D341Med (cell line): ENCODE measurements around the gene FHDC1.

ENCODE experiments used
- DNase-seq: peaks from one replicate; pipeline ENCODE4 v3.0.0; 2012; ENCODE audit warnings: low spot score

Gene FHDC1

DNA sequence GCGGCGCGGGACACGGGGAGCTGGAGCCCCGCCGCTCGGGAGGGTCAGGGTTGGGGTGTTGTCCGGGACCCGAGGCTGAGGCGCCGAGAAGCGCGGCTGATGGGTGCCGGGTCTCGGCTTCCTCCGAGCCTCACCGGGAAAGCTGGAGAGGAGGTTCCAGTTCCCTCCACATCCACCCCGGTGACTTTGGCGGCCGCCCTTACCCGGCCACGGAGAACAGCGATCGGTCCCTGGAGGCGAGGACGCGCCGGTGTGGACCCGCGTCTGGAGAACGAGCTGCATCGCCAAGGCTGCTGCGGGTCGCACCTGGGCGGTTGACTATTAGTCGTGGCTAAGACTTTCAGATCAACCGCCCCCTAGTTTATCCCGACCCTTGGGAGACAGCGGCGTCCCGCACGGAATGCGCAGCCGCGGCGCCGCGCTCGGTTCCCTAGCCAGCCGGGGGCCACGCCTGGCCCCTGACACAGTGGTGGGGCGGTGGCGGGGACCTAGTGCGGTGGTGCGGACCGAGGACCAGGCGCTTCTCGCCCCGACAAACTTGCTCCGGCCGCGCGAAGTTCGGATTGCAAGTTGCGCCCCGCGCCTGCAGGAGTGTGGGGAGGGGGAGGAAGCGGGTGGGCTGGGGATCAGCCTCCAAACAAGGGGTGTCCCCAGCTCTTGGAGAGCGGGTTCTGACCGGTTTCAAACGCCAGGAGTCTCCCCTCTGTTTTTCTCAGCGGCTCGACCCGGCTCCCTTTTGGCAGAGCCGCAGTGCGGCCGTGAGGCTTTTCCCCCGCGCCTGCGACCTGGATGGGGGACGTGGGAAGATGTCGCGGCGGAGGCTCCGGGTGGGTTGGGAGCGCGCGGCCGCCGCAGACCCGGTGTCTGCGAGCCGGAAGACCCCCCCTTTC, 568 bp downstream of the FHDC1 start:
- peak; percentile 82 for DNase-seq

DNA sequence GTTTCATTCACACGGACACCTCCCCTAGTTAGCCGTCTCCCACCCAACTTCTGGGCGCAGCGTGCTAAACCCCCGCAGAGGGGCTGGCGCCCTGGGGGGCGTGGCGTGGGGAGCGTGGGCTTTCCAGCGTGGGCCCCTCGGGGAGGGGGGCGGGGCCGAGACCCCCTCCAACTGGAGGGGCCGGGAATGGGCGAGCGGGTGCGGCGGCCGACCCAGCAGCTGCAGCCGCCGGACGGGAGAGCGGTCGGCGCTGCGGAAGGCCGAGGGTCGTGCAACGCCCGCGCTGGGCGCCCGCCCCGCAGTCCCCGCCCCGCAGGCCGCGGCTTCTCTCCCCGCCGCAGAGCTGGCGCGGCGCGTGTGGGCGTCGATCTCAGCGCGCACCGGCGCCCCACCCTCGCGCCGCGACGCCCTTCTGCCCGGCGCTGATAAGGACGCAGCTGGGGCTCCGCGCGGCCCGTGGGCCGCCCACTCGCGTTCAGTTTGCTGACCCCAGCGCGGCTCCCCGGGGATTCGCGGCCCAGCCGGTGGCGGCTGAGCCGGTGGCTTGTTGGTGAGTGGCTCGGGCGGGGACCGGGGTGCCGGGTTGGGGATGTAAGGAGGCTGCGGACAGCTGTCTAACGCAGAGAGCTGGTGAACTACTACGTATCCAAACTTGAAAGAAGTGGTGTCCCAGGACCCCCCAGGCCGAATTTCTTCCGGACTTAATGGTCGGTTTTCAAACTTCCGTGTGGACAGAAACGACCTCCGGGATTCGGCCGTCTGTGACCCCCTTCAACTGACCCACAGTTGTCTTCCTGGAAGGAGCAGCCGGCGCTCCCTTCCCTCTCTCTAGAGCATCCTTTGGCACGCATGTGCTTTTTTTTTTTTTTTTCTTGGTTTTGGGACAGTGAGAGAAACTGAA, 1.5 kb downstream of the FHDC1 start:
- DNase-seq, result peak; percentile 81

DNA sequence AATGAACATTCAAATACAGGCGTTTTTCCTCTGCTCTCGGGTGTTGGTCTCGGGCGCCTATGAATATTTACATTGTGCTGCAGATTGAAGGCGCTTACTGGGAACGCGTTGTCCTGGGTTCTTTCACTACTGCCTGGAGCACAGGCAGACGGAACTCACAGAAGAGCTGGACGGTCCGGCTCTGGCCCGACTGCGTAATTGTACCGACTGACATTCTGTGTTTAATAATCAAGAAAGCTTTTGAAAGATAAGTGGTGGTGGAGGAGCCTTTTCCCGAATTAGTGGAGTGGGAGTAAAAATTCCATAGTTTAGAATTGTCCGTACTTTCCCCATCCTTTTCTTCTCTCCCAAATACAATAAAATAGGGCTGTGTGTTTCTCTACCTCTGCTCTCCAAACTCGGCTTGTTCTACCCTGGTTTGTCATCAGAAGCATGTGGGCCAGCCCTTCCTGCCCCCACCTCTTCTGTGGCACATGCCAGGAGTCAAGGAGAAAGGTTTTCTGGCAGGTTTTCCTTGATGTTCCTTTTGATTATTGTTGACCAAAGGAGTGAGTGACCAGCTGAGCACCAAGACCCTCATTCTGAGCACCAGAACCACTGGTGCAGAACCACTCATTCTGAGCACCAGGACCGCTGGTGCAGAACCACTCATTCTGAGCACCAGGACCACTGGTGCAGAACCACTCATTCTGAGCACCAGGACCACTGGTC, 2.3 kb downstream of the FHDC1 start:
- DNase-seq, result no peak

DNA sequence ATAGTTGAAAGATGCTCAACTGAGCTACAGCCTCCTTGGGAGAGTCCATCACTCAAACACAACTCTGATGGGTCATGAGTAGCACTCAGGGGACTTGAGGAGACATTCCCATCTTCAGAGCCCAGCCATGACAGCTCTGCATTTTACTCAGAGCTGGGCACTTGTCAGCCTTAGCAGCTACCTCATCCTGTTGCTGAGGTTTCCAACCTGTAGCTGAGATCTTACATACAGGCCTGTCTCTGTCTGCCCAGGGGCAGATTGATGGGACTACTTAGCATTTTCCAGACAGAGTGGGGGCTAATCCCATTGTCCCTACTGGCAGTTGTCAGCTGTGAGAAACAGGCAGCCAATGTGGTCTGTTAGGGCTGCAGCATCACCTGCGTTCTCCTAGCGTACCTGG, 3.5 kb downstream of the FHDC1 start:
- DNase-seq, result no peak

DNA sequence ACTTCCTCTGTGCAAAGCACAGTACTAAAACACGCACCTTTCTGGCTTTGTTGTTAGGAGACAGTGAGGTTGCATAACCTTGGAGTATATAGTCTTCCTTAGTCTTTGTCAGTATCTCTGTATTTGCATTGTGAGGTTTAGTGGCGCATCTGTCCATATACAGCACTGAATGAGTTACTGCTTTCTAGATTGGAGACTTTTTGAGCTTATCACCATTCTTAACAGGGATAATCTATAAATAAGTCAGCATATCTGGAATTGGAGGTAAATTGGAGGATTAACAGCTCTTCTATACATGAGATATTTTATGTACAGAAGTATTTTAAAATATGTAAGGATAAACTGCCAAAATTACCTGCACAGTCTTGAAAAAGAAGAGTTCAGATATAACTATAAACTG, 4.3 kb downstream of the FHDC1 start:
- no peak for DNase-seq

DNA sequence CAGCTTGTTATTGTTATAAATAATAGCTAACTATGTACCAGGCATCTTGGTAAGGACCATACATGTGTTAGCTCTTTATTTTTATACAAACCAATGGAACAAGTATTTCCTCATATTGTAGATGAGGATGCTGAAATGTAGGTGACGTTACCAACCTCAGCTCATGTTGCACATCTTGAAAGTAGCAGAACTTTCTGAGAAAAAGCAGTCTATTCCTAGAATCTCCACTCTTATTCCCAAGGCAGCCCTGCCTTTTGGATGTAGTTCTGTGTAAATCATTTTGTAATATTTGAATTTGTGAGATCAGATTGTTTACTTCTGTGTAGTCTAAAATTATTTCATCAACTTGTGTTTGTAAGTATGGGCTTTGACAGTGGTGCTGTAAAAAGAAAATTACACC, 5.3 kb downstream of the FHDC1 start:
- DNase-seq, result no peak

DNA sequence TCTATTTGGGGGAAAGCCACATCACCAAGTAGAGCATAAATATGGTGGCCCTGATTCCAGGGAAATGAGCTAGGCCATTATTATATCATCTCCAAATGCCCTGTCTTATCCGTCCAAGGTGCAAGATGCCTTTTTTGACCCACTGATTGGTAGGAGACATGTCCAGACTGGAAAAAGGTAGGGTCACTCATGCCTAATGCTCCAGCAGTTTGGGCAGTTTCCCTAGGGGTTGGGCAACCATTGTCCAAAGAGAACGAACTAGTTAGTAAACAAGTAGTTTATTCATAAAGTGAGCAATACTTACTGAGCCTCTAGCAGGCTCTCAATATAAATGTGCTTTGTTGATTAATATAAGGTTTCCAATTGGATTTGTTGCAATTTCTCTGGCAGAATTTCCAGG, 6.2 kb downstream of the FHDC1 start:
- no peak for DNase-seq

DNA sequence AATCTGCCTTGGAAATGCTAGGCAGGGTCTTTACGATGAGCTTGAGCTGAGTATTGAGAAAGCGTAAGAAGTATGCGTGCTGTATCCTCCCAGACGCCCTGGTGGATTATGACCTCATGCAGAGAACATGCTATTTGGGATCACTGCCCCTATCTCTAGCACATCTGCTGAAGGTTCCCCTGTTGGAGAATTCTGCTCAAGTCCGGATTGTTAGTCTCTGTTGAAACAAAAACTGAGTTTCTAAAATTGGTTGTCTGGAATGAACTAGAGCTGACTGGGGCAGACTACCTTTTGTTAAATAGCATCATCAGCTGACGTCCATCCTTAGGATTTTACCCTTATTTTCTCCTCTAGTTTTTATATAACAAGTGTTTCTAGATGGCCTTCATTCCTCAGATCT, 7.5 kb downstream of the FHDC1 start:
- DNase-seq, result no peak

DNA sequence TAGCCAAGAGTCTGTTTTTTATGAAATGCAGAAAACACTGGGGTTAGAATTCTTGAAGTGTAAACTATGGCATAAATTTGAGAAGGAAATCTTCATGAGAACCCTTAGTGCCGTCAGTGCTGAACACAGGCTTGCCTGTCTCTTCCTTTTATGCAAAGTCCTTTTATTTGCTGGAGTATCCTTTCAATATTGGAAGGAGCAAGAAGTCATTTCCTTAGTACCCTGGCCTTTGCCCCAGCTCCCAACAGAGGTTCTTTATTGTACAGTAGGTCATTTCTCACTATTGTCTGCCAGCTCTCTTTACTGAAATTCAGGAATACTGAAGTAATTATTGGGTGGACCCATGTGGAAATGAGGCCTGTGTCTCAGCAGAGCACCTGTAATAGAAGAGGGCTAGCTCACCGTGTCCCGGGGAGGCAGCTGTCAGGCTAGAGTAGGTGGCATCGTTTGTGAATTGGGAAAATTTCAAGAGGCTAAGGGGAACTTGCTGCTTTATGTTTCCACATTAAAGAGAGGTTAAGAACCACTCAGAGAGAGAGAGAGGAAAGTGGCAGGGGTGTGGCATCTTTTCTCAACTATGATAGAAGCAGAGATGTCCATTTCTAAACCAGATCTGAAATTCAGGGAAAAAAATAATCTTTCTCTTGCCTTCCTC, 8.7 kb downstream of the FHDC1 start:
- DNase-seq, result no peak

DNA sequence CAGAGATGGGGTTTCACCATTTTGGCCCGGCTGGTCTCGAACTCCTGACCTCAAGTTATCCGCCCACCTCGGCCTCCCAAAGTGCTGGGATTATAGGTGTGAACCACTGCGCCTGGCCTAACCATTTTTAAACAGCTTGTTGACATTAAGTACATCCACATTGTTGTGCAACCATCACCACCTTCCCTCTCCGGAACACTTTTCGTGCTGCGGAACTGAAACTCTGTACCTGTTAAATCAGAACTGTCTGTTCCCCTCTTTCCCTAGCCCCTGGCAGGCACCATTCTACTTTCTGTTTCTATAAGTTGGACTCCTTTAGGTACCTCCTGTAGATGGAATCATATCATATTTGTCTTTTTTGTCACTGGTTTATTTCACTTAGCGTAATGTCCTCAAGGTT, 9.5 kb downstream of the FHDC1 start:
- no peak for DNase-seq

DNA sequence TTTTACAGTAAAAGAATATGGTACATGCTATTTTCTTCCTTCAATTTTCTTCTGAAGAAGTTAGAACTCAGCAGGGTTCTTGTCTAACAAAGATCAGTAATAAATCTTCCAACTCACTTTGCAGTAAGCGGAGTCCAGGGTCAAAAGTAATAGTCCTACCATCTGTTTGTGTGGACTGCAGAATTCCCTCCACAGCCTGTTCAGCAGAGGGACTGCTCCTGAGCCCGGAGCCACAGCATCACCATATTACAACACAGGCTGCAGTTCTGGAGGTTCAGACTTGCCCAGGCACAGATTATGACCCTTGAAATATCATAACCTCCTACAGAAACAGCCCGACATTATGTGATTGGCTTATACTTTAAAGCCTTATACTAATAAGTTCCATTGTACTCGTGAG, 10.3 kb downstream of the FHDC1 start:
- no peak for DNase-seq

DNA sequence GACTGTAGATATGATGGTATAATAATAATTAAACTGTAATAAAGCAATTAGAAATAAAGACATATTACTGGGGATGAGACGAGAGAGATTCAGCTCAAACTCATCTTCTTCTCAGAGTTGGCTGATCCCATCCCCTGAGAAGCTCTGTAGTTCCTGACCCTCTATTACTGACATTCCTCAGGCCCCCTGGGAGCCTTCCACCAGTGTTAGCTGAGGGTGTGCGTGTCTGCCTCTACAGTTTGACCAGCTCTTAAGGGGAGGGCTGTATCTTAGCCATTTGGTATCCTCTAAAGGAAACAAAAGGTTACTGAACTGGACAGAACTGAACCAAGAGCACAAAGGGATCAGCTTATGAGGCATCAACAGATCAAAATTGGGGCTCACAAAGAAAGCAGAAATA, 11.2 kb downstream of the FHDC1 start:
- no peak for DNase-seq

DNA sequence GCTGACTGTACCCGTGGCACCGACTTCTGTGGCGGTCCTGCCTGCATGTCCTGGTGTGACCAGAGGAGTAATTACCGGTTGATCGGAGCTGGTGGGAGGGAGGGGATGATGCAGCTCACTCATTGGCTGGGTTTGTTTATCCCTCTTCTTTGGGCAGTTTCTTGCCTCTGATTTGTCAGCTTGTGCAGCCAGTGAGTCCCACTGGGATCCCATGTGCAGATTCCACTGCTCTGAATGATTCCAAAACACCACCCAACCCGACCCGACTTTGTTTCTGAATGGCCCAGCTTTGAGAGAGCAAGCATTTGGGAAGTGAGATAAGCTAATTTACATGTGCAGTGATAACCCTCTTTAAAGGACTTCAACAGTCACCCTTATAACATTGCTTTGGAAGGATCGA, 13.8 kb downstream of the FHDC1 start:
- DNase-seq, result no peak

DNA sequence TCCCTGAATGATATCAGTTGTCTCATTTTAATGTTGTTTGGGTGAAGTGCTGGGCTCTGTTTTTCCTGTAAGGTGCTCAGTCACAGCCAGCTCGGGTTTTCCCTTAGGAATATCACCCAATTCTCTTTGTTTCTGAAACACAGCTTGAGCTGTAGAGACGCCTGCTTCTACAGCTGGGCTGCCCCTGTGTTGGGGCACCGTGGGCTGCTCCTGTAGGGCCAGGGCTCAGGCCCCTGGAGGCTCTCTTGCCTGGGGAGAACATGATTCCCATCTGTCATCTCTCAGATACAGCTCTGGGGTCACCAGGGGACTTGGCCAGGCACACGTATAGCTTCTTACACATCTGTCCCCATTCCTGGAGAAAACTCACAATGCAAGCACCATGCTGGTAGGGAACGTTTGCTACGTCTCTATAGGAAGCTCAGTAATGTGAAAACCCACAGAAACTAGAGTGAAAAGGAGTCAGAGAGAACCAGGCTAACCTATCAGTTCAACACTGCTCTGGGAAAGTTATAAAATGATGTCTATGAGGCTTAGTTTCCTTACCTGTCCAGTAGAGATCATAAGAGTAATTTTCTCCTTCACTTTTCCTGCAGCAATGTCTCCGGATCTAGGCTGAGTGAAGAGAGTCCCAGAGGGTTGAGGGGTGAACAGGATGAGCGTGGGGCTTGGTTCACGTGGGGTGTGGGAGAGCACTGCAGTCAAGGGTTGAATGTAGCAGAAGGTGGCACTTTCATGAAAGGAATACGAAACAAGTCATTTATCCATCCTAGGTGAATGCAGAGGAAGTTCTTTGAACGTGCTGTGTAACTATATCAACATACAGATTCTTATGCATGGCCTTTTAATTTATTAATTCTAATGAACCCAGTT, 14.5 kb downstream of the FHDC1 start:
- no peak for DNase-seq

DNA sequence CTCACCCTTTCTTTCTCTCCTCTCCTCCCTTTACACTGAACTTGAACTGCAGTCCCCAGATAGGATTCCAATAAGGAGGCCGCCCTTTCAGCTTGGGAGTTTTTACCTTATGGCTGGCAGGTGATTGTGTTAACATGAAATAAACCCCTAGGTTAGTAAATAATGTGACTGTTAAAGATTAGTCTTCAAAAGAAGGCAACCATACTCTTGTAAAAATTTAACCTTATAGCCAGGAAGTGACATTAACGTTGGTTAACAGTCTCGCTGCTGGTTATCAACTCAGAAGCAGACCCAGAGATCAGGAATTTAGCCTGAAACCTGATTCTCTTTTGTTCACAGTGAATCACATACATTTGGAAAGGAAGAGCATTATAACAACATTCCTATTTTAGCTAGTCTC, 15.2 kb downstream of the FHDC1 start:
- no peak for DNase-seq

DNA sequence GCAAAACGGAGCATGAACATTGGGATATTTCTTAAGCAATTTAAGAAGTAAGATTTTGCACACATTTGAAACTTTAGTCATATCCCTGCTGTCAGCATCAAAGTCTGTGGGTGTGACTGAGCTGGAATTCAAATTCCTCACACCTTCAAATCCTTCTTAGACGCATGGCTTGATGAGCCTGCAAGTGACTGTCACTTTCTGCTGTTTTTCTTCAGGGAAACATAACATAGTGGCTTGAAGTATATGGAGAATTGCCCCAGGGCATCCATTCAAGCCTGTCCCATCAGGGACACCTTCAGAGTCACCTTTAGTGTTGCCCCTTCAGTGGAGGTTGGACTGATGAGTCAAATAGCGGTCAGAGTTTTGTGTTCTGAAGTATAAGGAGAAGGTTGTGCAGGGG, 17.4 kb downstream of the FHDC1 start:
- no peak for DNase-seq

DNA sequence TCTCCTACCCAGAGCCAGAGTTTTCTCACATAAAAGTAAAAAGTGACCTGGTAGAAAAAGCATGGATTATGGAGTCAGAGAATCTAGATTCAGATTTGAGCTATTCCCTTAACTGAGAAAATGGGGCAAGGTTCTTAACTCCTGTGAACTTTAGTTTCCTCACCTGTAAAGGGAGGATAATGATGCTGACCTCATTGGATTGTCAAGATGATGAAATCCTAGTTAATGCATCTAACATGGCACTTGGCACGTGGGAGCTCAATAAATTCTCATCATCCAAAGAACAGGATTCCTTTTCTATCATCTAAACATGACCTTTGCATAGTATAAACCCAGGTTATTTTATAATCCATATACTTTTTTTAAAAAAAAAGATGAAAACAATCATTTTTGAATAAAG, 18.6 kb downstream of the FHDC1 start:
- no peak for DNase-seq

DNA sequence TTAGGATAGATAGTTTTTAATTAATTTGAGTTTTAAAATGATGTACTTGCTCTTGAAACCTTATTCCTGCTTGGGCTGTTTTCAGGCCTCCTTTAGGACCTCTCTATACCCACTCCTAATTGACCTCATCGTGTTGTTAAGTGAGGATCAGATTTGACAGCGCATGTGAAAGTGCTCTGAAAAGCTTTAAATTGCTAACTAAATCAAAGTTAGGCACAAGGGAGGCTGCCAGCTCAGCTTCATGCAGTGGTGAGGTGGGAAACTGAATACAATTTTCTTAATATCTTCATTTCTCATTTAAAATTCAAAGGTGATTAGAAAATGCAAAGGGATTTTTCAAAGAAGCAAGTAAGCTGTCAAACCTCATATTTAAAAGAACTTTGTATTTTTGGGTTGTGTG, 20.0 kb downstream of the FHDC1 start:
- DNase-seq, result no peak

DNA sequence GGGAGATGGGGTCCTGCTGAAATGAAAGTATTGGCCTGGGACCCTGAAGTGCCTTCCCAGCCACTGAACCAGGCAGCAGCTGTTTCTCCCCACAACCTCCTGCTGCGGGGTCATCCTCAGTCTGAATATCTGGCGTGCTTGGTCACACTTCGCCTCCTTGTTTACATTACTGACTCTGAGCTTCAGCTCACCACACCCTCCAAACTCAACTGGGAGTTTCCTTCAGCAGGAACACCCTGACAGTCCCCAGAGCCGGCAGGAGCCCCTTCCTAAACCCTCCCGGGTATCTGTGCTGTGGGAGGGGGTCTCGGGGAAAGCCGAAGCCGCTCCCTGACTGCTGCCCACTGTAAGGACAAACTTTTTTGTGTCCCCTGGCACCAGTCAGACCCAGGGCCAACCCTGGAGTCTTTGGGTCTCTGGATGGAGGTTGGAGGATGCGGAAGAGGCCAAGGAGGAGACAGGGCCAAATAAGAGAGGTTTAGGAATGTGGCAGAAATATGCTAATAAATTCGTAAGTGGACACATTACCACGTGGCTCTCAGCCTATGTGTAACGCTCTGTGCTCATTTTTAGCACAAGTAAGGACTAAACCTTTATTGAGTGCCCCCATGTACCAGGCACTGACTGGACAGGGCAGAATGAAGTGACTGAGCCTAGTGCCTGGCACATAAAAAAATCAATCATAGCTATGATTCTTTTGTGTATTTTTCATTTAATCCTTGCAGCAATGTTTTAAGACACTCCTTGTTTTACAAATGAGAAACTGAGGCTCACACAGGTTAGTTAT, 20.7 kb downstream of the FHDC1 start:
- no peak for DNase-seq

DNA sequence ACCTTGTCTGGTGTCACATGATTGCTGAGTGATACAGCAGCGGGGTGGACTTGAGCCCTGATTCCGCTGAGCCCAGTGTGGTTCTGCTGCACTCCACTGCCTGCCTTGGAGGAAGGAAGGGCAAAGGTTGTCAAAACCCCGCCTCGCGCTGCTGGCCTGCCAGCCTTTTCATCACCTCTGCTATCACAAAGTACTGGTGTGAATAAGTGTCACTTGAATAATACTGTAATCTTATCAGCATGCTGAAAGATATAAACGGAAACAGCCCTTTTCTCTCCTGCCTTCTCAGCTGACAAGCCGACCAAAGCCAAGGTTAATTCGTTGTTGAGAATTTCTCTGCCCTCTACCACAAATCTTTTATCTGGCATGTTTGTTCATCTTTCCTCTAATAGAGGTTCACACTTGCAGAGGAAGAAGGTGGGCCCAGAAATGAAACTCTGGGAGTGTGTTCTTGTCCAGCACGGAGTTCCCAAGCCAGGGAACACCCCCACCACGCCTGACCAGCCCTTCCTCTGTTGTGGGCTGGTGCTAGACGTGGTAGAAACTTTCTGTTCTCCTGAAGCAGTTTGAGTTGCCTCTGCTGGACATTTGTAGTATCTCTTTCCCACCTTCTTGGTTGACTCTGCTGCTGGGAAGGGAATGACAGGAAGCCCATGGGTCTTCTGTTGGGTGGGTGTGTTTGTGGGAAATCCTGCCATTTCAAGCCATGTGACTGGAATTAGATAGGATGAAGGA, 21.5 kb downstream of the FHDC1 start:
- no peak for DNase-seq
